DLD1 (cell line): ENCODE data around the gene BCL2L12.

Source experiments
- in situ Hi-C: cut with HindIII; loops from 2 replicates; pipeline ENCODE4 v1.10.0; 2017; ENCODE audit warnings: low sequenced_read_pairs

The BCL2L12 gene

DNA sequence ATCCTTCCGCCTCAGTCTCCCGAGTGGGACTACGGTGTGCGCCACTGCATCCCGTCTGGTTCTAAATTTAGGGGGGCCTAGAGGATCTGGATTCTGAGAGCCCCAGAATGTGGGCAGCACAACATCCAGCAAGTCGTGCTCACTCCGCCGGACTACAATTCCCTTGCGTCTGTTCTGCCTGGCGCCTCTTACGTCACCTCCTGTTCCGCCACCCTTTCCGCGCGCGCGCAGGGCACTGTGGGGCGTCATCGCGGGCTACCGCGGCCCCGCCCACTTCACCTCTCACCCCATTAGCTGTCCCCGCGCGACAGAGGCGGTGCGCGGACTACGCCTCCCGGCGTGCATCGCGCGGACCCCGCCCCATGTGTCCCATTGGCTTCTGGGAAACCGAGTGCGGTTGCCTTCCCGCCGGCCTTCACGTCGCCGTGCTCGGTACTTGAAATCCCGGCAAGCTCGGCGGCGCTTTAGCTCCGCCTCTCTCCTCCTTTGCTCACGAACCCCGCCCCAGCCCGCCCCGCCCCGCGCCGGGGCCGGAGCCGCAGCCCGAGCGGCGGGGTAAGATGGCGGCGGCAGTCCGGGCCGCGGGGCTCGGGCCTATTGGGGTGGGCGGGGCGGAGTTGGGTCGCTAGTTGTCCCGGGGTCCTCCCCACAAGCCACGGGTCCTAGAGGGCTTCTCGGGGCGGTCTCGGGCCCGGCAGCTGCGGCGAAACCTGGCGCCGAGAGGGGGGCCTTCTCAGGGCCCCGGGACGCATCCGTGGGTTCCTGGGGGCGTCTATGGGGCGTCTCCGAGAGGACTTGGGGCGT is 23.8 kb upstream of the BCL2L12 start, which contains the start of gene SCAF1:
Gene SCAF1 (plus strand): TSS at position 522 of the 804 bp plus-strand sequence. CDS start 2,818 bp downstream, outside the sequence.
- in situ Hi-C loops = no loop called here

DNA sequence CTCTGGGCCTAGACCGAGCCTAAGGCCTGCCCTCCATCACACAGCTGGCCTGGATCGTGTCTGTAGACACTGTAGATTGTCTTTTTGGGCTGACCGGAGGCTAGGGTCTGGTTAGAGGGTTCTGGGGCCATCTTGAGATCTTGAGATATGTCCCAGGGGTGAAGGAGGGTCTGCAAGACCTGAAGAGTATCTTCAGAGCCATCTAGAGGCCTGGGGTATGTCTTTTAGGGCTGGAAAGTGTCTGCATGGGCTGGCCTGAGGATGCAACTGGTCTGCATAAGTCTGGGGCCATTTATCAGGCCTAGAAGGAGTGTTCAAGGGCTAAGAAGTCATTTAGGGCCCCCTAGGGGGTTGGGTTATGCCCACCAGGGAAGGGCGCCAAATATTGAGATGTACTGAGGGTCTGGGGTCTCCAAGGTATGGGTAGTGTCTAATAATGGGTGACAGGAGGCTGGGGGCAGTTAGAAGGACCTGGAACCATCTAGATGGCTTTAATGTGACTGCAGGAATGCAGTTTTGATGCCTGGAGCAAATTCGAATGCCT is 23.2 kb upstream of the BCL2L12 start:
- in situ Hi-C loops = no loop called here

DNA sequence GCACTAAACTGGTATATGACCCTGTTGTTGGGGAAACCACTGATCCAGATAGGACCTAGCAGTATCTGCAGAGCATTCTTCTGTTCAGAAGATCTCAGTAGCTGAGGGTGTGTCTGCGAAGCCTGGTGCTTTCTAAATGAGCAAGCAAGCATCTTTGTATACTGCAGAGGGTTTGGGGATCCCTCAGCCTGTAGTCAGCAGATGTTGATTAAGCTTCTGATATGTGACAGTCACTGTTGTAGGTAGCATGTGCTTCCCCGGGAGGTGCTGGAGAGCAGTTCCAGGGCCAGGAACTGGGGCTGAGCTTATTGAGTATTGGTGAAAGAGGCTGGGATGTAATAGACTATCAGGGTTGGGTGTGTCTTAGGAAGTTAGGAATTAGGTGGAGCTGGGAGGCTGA is 22.3 kb upstream of the BCL2L12 start:
- in situ Hi-C loops = no loop called here

DNA sequence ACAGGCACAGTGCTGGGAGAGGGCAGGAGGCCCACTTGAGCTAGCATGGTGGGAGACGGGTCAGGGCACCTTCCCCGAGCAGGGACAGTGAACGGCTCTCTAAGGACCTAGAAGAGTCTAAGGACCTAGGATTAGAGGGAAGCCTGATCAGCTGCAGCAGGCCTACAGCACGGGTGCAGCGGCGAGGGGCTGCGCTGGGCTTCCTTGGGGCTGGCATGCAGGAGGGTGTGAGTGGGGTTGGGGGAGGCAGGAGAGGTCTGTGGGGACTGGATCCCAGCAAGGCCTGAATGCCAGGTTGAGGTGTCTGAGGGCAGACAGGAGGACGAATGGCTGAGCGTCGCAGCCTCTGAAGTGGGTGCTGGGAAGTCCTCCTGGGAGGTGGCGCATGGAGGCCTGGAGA is 20.1 kb upstream of the BCL2L12 start:
- in situ Hi-C loops = no loop called here

DNA sequence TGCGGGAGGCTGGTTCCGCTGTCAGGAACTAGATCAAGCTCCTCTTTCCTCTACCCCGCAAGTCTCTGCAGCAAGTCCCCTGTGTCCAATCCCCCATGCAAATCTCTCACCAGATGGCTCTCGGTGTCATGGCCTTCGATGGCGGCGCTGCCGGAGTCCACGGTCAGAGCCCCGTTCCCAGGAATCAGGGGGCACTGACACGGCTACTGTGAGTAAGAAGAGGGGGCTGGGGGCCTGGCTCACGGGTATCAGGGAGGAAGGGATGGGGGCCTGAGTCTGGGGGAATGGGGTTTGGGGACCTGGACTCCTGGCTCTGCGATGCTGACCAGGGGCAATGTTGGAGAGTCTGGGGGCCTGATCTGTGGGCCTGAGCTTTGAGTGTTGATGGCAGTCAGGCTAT is 19.7 kb upstream of the BCL2L12 start:
- in situ Hi-C loops = no loop called here

DNA sequence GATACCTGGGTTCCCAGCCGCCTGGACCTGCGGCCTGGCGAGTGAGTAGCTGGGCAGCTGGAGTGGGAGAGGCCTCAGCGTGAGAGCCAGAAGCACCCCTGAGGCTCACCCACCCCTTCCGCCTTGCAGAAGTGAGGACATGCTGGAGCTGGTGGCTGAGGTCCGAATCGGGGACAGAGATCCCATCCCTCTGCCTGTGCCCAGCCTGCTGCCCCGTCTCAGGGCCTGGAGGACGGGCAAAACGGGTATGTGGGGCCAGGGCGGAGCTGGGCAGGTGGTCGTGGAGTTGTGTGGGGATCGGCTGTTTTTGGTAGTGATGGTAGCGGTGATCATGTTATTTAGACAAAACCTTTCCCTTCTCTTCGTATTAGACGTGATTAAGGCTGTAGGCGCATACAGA is 19.1 kb upstream of the BCL2L12 start:
- in situ Hi-C loops = no loop called here

DNA sequence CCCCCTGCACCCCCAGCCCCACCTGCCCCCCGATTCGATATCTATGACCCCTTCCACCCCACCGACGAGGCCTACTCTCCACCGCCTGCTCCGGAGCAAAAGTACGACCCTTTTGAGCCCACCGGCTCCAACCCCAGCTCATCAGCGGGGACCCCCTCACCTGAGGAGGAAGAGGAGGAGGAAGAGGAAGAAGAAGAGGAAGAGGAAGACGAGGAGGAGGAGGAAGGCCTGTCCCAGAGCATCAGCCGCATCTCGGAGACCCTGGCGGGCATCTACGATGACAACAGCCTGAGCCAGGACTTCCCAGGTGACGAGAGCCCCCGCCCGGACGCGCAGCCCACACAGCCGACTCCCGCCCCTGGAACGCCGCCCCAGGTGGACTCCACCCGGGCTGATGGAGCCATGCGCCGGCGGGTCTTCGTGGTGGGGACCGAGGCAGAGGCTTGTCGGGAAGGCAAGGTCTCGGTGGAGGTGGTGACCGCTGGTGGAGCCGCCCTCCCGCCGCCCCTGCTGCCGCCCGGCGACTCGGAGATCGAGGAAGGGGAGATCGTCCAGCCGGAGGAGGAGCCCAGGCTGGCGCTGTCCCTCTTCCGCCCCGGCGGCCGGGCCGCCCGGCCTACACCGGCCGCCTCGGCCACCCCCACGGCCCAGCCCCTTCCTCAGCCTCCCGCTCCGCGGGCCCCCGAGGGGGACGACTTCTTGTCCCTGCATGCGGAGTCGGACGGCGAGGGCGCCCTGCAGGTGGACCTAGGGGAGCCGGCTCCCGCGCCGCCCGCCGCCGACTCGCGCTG is 14.5 kb upstream of the BCL2L12 start:
- in situ Hi-C loops = no loop called here

DNA sequence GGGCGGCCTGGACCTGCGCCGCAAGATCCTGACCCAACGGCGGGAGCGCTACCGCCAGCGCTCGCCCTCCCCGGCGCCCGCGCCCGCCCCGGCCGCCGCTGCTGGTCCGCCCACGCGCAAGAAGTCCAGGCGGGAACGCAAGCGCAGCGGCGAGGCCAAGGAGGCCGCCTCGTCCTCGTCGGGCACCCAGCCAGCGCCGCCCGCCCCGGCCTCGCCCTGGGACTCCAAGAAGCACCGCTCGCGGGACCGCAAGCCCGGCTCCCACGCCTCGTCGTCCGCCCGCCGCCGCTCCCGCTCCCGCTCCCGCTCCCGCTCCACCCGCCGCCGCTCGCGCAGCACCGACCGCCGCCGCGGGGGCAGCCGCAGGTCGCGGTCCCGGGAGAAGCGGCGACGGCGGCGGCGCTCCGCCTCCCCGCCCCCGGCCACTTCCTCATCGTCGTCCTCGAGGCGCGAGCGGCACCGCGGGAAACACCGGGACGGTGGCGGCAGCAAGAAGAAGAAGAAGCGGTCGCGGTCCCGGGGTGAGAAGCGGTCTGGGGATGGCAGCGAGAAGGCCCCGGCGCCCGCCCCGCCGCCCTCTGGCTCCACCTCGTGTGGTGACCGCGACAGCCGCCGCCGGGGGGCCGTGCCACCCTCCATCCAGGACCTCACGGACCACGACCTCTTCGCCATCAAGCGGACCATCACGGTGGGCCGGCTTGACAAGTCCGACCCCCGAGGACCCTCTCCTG is 13.7 kb upstream of the BCL2L12 start:
- in situ Hi-C loops = no loop called here

DNA sequence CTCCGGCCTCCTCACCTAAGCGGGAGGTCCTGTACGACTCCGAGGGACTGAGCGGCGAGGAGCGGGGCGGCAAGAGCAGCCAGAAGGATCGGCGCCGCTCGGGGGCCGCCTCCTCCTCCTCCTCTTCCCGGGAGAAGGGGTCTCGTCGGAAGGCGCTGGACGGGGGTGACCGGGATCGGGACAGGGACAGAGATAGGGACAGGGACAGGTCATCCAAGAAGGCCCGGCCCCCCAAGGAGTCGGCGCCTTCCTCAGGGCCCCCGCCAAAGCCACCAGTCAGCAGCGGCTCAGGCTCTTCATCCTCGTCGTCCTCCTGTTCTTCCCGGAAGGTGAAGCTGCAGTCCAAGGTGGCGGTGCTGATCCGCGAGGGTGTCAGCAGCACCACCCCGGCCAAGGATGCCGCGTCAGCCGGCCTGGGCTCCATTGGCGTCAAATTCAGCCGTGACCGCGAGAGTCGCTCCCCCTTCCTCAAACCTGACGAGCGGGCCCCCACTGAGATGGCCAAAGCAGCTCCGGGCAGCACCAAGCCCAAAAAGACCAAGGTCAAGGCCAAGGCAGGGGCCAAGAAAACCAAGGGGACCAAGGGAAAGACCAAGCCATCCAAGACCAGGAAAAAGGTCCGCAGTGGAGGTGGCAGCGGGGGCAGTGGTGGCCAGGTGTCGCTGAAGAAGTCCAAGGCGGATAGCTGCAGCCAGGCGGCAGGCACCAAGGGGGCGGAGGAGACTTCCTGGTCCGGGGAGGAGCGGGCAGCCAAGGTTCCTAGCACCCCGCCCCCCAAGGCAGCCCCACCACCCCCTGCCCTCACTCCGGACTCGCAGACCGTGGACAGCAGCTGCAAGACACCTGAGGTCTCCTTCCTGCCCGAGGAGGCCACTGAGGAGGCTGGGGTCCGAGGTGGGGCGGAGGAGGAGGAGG is 12.9 kb upstream of the BCL2L12 start:
- in situ Hi-C loops = no loop called here

DNA sequence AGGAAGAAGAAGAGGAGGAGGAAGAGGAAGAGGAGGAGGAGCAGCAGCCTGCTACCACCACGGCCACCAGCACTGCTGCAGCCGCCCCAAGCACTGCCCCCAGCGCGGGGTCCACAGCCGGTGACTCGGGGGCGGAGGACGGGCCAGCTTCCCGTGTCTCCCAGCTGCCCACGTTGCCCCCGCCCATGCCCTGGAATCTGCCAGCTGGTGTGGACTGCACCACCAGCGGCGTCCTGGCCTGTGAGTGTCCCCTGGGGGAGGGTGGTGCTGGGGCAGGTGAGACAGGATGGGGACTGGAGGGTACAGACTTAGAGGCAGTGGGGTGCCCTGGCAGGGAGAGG is 12.3 kb upstream of the BCL2L12 start:
- in situ Hi-C loops = no loop called here

DNA sequence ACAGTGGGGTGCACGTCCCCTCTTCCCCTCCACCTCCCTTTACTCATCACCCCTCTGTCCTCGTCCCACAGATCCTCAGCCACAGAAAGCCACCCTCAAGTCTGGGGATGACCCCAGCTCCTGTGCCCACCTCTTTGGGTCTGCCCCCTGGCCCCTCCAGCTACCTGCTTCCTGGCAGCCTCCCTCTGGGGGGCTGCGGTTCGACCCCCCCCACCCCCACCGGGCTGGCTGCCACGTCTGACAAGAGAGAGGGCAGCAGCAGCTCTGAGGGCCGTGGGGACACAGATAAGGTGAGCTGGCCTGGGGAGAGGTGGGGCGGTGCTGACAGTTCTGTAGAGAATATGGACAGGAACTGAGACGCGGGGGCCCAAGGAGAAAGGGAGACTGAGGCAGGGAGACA is 11.2 kb upstream of the BCL2L12 start:
- in situ Hi-C loops = no loop called here

DNA sequence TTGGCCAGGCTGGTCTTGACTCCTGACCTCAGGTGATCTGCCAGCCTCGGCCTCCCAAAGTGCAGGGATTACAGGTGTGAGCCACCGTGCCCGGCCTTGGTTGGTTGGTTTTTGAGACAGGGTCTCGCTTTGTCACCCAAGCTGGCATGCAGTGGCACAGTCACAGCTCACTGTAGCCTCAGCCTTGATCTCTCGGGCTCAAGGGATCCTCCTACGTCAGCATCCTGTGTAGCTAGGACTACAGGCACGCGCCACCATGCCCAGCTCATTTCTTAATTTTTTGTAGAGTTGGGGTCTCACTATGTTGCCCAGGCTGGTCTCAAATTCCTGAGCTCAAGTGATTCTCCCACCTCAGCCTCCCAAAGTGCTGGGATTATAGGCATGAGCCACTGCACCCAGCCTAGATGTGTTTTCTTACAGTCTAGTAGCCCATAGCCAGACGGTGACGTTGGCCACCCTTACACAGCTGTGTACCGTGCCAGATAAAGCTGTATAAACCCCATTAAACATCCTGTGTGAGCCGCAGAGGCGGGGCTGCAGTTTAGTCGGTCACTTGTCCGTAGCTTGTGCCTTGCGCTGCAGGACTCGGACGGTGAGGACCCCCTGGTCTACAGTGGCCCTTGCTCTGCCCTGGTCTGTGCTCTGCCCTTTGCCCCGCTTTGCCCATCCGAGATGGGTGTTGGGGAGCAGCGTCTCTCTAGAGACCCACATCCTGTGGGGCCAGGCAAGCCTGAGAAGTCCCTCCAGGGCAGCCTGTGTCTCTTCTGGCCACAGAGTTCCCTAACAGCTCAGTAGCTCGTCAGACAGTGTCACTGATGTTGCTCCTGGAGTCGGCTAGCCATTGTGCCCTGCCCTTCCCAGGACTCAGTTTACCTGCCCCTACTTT is 9.9 kb upstream of the BCL2L12 start:
- in situ Hi-C loops = no loop called here

DNA sequence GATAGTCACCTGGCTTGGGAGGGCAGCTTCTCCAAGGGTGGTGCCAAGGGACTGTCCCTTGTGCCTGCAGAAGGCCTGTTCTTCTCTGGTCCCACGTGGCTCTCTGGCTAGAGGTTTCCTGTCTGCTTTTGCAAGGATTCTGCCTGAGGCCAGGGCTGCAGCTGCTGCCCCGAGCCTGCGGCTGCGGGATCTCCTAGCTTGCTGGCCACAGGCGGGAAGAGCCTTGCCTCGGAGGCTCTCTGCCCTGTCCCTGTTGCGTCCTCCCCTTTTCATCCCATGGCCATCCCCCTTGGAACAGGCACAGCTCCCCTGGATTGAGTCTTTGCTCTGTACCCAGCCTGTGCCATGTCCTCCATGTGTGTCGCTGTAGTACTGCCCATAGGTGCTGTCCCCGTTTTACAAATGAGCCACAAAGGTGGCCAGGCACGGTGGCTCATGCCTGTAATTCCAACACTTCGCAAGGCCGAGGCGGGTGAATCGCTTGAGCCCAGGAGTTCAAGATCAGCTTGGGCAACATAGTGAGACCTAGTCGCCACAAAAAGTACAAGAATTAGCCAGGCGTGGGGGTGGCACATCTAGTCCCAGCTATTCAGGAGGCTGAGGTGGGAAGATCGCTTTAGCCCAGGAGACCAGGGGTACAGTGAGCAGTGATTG is 9.2 kb upstream of the BCL2L12 start:
- in situ Hi-C loops = no loop called here

DNA sequence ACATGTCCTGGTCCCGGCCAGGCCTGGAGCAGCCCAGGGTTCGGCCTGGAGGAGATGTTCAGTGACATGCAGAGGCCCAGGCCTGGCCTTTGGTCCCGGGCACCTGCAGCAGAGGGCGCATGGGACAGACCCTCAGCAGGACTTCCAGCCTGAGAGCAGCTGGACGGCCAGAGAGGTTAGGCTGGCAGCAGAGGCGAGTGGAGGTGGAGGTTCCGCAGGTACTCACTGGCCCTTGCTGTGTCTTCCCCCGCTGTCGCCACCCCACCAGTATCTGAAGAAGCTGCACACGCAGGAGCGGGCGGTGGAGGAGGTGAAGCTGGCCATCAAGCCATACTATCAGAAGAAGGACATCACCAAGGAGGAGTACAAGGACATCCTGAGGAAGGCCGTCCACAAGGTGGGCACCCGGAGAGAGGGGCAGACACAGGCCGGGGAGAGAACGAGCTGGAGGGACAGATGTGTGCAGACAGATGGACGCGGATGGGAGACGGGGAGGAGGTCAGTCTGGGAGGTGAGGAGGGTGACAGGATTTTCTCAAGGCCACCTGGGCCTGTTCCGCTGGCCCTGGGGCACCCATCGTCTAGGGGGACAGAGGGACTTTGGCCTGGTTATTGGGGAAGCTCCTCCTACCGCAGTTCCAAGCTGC is 8.1 kb upstream of the BCL2L12 start:
- in situ Hi-C loops = no loop called here

DNA sequence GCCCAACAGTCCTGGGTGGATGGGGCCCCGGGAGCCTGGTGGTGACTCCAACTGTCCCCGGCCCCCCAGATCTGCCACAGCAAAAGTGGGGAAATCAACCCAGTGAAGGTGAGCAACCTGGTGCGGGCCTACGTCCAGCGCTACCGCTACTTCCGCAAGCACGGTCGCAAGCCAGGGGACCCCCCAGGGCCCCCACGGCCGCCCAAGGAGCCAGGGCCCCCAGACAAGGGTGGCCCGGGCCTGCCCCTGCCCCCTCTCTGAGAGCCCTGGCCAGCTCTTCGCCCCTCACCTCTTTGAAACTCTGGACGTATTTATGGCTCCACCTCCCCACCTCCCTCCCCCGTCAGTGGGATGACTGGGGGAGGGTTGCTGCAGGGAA is 7.6 kb upstream of the BCL2L12 start:
- in situ Hi-C loops = no loop called here

DNA sequence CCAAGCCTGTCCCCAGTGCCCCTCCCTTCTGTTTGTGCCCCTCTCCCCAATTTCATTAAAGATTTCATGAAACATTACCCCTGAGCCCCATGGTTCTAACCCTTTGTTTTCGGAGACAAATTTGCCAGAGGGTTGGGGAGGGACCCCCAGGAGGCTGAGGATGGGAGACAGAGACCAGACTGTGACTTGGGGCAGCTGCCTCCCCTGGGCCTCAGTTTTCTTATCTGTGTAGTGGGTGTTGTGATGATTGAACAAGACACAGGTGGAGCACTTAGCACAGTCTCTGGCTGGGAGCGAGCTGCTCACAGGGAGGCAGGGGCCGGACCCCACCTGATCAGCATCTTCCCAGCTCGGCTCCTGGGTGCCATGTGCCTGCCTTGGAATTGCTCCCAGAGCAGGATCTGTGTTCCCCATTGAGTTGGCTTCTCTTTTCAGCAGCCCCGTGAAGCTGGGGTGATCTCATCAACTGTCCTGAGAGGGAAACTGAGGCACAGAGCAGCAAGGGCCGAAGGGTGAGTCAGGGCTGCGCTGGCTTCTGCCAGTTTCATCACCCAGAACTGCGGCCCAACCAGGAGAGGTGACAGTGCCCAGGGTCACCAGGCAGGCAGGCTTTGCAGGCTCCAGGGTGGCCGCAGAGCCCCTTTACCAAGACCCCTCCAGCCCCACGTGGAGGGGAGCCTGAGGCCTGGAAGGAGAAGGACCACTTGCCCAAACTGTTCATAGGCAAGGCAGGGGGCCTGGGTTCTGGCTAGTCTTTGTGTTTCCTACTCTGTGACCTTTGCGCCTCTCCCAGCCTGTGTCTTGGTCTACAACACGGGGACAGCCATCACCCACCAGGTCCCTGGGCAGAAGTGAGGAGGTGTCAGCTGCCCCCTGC is 6.9 kb upstream of the BCL2L12 start:
- in situ Hi-C loops = no loop called here

DNA sequence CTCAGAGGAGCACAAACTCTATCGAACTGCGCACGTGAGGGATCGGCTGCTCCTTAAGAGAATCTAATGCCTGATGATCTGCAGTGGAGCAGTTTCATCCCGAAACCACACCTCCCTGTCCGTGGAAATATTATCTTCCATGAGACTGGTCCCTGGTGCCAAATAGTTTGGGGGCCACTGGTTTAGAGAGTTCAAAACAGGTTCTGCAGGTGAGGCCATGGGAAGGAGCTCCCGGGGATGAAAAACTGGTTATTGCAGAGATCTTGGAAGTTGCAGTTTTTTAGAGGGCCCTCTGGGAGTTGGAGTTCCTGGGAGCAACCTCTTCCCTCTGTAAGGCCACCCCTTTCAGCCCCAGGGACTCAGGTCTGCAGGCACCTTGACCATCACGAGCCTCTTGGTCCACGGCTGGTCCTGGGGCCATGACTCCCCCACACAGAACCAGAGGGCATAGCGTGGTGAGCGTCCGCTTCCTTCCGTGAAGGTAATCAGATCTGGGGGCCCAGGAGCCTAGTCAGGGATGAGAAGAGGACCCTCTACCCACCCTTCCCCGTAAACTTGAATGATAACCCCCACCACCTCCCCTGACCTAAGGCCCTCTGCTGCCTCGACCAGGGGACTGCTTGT is 5.3 kb upstream of the BCL2L12 start:
- in situ Hi-C loops = no loop called here
